Fibroblast of skin of left quadriceps (primary cell): ENCODE measurements around the gene COMMD8.
"Not testable (repeated sequence)": the region's sequence is repeated elsewhere in the genome, so short reads cannot be mapped to it uniquely, and the experiment has no call there.

ENCODE experiments used
- DNase-seq, 2 experiments: peaks; one replicate each; pipeline ENCODE4 v3.0.0-alpha.2; 2013; ENCODE audit warnings: low read depth in 2 of 2

The COMMD8 gene

DNA sequence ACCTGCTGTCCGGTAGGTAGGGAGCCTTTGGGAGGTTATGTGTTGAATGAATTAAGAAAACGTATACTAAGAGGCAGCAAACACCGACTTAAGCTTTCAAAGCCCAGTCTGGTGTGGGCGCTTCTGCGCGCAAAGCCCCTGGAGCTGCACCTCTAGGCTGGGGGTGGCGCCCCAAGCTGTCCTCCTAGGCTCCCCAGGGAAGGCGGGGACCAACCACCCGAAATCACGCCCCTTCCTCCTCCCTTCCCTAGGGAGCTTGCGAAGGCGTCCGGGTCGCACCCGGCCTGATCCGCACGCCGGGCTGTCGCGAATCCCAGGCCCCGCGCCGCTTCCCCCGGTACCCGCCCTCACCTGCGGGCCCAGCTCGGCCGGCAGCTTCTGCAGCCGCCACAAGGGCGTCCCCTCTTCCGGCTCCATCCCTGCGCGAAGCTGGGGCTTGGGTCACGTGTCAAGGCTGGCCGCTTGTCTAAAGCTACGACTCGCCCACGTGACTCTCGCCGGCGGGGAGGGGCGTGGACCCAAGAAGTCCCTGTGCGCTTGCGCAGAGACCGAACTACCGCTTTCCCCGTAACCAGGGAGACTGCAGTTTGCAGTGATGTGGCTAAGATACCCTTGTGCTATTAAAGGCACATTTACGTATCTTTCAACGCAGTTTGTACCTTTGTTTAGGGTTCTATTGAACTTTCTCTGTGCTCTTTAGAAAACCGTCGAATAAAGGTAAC lies at the start of gene COMMD8:
Gene COMMD8 (minus strand): TSS at position 468 of the 722 bp plus-strand sequence. CDS start 51 bp downstream, at position 417.
- DNase-seq, result peak; percentile 89 to 91

DNA sequence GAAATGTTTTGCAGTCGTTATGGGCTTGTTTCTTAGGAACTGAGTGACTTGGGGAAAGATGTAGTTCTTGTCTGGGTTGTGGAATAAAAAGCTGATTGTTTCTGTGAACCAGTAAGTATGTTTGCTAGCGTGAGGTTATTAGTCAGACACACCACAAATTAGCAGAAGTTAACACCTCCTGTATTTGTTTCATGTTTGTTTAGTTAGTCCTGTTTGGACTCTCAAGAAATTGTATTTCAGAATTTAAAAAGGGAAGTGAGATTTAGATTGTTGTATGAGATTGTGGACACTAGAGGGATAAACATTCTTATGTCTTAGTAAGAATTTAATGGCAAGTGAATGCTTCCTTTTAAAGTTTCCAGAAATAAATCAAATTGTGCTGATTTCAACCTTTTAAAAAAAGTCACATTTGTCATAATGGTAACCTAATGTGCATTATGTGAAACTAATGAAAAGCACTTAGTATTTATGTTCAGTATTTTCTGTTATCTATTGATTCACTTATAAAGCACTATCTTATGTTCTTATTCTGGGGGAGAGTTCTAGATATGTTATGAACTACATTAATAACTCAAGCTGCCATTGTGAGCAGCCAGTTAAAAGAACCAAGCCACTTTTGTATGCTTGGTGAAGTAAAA lies 47.1 kb upstream of the COMMD8 start:
- no peak for DNase-seq

DNA sequence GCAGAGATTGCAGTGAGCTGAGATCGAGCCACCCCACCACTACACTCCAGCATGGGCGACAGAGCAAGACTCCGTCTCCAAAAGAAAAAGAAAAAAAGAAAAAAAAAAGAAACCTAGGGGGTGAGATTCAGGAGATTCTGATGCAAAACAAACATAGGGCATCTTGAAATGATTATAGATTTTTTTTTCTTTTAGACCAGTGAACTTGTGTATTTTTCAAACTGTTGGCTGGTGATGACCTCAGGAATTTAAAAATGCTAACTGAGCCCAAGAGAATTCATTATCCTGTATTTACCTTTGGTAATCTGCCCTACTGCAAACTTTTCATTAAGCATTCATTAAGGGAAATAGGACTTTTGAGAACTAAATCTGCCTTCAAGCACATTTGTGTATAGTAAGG lies 42.2 kb upstream of the COMMD8 start:
- DNase-seq, result peak; percentile 40 to 48

DNA sequence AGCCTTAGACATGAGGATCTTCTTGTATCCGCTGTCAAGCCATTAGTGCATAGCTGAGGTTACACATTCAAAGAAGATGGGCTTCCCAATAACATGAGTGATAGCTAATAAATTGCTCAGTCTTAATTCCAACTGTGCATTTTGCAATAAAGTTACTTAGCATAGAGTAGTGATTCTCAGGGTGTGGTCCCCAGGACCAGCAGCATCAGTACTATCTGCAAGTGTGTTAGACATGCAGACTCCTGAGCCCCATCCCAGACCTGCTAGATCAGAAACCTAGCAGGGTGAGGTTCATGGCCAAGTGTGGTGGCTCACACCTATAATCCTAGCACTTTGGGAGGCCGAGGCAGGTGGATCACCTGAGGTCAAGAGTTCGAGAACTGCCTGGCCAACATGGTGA lies 41.6 kb upstream of the COMMD8 start:
- DNase-seq, result no peak

DNA sequence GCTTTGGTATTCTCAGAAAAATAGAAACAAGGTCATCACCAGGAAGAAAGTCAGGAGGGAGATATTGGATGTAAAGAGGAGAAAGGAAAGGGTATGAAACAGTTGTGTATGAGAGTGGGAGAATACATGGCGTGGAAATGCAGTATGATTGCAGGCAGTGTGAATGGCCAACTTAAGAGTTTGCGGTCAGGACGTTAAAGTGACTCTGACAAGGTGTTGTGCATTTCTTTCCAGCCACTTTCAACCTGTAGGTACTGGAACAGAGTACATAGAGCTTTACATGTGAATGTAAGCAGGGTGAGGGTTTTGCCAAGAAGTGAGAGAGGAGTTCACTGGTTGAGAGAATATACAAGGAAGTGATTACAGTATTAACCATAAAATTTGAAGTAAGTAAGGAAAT lies 37.3 kb upstream of the COMMD8 start:
- DNase-seq, result no peak

DNA sequence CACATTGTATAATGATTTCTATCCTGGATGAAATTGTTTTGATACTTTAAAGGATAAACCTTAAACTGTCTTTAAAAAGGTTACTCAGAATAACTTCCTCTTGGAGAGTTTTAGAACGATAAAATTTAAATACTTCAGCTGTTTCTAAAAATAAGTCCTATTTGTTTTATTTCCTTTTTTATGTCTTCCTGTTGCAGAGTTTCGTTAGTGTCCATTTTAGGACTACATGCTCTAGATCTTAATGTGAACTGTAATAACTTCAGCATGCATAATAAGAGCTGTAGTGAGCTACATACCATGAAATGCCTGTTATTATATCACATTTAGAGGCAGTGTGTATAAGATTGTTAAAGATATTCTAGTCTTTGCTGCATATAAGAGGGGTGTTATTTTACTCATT lies 36.2 kb upstream of the COMMD8 start:
- DNase-seq, result no peak

DNA sequence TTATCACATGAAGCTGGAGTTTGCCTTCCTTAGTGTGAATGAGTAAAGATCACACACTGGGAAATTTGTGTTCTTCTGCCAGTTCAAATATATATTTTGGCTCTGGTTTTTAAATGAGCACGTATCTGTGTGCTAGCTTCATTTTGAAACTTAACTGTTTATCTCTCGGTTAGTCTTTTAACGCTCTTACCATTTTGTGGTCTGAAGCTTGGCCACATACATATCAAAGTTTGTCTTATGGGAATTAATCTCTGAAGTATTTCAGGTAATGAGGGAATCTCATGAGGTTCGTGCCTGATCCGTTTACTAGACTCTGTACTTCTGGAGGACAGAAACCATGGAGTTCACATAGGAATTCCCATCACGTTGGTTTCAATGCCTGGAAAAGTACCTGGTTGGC lies 35.4 kb upstream of the COMMD8 start:
- no peak for DNase-seq

DNA sequence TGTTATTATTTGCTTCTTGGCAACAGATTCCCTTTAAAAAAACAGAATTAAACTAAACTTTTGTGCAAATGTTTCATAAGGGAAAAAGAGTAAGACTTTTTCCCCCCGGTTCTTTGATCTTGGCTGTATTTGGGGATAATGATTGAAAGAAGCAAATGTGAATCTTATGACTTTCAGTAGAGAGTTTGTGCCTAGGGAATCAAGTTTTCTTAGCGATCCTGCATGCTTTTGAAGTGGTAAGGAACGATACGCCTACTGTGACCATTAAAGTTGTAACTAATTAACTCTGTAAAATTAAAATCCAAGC lies 30.6 kb upstream of the COMMD8 start:
- no peak for DNase-seq

DNA sequence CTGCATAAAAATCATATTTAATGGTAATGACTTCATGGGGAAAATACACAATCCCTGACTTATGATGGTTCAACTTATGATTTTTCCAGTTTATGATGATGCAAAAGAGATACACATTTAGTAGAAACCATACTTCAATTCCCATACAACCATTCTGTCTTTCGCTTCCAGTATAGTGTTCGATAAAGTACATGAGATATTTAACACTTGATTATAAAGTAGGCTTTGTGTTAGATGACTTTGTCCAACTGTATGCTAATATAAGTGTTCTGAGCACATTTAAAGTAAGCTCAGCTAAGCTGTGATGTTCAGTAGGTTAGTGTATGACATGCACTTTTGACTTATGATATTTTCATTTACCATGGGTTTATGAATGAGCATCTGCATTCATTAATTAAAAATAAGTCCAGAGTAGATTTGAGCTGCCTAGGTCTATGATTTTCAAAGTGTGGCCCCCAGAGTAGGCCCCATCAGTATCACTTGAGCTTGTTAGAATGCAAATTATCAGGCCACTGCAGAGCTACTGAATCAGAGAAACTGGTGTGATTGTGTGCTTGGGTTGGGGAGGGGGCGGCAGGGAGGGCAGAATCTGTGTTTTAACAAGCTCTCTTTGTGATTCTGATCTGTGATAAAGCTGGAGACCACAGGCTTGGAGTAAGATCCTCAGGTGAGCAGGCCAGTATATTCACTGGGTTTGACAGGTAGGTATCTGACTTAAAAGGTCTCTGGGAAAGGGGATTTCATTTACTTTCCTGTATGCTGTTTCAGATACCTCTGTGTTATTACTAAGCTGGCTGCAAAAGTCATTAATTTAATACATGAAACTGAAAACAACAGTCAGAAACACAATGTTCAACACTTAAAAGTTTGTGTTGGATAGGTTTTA lies 30.0 kb upstream of the COMMD8 start:
- no peak for DNase-seq

DNA sequence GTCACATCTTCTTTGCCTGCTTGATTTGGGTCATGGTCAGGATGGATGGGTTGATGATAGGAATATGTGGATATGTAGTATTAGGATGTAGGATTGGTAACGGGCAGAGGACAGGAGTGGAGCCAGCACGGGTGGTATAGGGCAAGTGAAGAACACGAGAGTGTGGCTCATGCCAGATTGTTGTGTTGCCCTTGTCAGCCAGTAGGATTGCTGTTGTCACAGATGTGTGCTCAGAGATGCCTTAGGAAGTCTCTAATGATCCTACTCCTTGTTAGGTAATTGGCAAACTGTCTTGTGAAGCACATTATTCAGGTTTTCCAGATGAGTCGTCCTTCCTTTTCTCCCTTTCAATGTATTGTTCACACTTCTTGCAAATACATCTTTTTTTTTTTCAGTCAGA lies 27.0 kb upstream of the COMMD8 start:
- no peak for DNase-seq

DNA sequence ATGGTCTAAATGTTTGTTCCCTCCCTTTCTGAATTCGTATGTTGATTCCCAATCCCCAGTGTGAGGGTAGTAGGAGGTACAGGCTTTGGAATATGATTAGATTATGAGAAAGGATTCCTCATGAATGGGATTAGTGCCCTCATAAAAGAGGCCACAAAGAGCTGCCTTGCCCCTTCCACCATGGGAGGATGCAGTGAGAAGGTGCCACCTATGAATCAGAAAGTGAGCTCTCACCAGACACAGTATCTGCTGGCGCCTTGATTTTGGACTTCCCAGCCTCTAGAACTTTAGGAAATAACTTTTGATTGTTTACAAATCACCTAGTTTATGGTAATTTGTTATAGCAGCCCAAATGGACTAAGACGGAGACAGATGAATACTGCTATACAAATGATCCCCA lies 25.2 kb upstream of the COMMD8 start:
- no peak for DNase-seq

DNA sequence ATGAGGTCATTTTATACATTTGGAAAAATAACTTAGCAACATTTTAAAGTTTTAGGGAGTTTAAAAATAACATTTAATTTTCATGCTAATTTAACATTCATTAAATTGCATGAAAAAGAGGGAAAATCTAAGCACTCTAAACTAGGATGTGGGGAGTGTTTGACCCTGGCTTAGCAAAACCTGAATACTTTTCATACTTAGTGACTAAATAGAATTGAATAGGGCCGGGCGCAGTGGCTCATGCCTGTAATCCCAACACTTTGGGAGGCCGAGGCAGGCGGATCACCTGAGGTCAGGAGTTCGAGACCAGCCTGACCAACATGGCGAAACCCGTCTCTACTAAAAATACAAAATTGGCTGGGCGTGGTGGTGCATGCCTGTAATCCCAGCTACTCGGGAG lies 23.2 kb upstream of the COMMD8 start:
- not testable (repeated sequence) for DNase-seq

DNA sequence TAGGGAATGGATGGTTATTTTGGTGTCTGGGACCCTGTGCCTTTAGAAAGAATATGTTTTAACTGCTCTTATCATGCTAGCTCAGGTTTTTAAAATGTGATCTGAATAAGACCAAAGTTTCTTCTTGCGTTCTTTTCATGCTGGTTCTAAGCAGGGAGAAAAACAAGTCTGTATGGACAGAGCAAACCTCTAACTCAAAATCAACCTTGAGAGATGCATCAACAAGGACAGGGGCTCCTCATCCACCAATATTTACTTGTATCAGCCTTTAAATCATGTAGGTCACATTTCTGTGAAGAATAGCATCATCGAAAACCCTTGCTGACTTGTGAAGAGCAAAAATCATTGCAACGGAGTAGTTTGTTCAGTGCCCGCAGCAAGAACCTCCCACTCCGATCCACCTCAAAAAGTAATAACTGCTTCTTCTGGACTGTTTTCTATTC lies 22.8 kb upstream of the COMMD8 start:
- no peak for DNase-seq

DNA sequence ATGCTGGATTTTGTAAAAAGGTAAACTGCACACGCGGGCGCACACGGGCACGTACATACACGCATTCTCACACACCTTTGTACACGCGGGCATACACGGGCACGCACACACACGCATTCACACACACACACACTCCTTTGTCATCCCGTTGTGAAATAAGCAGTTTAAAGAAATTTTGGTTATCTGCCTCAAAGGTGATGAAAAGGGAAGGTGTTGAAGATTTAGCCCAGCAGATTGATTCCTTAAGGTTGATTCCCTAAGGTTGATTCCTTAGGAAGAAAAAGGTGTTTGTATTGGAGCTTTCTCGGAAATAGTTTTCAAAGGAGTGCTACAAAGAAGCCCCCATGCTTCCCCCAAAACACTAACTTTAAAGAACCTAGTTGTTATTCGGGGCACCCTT lies 22.3 kb upstream of the COMMD8 start:
- DNase-seq, result no peak

DNA sequence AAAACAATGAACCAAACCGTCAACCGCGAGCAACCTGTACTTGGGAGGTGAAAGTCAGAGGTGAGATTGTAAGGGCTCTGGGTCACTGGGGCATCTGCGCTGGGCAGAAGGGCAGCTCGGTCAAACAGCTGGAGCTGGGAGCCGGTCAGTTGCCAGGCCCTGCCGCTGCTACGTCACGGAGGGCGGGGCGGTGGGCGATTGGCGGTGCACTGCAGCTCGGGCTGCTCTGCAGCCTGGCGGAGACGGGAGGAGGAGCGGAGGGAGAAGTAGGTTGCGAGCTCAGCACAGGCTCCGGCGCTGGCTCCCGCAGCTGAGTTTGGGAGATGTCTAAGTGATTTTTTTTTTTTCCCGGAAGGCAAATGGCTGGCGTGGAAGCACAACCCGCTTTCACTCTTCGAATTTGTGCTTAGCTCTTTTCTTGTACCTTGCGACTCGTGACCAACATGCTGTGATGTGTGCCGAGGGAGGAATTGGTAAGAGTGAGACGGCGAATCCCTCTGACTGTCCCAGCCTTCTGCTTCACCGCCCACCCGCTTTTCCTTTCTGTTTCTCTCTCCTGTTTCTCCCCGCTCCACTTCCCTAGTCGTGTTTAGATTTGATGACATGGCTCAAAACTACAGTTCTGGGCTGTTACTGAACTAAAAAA lies 21.7 kb upstream of the COMMD8 start, which contains the start of gene ATP10D:
Gene ATP10D (plus strand): TSS at position 229 of the 646 bp plus-strand sequence. CDS start 27,266 bp downstream, outside the sequence.
- DNase-seq, result peak; percentile 75 to 79

DNA sequence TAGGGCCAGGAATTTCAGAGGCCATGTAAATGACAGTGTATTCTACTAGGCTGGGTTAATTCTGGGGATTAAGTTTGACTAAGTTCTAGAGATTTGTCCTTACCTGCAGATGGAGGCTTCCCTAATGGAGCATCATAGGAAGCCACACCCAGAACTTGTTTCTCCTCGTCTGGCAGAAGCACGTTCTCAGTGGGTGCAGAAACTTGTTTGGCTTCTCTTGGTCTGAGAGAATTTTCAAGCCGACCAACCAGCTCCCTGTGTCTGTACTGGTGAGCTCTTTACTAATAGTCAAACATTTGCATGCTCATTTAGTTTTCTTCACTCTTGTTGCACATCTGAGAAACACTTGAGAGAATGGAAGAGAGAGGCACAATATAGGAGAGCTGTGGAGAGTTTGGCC lies 20.7 kb upstream of the COMMD8 start:
- no peak for DNase-seq

DNA sequence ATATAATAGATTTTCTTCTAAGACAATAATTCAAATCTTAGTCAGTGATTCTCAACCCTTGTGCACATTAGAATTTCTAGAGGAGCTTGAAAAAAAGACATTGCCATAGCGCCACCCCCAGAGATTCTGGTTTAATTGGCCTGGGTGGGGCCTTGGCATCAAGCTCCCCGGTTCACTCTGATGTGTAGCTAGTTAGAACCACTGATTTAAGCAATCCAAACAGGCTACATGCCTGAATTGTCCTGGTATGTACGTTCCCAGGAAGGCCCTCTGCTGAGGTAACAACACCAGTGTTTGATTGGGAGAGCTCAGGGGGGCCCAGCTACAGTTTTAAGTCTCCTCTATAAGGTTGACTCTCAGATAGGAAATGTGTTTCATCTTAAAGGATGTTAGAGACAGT lies 20.2 kb upstream of the COMMD8 start:
- DNase-seq, result no peak

DNA sequence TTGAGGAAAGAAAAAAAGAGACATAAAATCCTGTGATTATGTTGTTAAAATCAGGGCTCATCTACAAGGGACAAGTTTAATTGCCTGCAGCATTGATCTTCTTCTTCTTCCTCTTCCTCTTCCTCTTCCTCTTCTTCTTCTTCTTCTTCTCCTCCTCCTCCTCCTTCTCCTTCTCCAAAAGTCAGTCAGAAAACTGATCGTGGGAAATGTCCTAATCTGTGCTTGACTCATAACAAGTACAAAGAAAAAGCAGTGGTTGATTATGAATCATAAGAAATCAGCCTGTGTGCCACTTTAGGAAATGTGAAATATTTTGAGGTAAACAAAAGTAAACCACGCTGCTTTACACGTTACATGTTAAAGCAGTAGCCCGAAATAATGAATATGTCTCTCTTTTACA lies 18.8 kb upstream of the COMMD8 start:
- DNase-seq, result no peak

DNA sequence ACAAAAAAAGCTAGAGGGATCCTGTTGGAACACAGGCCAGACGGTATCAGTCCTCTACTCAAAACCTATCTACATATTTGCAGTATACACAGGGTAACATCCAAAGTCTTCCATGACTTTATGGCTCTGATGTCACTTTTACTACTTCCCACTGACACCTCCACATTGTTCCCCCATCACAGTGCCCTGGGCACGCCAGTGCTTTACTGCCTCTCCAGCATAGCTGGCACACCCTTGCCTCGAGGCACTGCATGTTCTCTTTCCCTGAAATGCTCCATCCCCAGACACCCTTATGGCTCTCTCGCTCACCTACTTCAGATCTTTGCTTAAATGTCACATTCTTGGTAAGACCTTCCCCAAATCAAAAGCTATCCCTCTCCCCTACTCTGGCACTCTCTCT lies 15.3 kb upstream of the COMMD8 start:
- no peak for DNase-seq

DNA sequence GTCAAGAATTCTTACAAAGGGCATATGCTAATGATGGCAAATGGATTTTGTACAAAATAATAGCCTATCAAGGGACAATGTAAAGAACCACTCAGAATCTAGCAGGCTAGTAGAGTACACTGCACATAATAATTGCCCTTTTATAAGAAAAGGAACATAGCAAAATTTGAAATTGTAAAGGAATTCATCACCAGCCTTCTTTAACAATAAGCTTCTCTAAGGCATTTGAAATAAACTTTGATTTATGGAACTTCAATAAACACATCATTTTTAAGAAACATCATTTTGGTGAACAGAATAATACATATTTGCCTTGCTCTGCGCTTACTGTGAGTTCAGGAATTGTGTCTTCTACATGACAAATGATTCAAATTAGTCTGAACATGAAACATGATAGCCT lies 11.9 kb upstream of the COMMD8 start:
- no peak for DNase-seq

DNA sequence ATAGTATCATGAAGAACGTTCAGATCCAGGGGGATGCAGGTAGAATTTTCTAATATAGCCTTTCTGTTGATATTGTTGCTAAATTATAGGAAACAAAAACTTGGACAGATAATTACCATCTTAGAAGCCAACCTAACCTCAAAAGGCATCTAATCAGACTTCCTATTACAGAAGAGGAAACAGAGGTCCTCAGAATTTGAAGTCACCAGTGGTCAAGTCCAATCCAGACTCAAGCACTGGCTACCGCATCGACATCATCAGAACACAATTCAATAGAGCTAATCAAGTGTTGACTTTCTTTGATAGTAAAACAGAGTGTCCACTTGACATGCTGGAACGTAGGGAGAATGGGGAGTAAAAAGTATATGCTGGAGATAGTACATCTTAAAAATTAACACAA lies 11.3 kb upstream of the COMMD8 start:
- DNase-seq, result no peak

DNA sequence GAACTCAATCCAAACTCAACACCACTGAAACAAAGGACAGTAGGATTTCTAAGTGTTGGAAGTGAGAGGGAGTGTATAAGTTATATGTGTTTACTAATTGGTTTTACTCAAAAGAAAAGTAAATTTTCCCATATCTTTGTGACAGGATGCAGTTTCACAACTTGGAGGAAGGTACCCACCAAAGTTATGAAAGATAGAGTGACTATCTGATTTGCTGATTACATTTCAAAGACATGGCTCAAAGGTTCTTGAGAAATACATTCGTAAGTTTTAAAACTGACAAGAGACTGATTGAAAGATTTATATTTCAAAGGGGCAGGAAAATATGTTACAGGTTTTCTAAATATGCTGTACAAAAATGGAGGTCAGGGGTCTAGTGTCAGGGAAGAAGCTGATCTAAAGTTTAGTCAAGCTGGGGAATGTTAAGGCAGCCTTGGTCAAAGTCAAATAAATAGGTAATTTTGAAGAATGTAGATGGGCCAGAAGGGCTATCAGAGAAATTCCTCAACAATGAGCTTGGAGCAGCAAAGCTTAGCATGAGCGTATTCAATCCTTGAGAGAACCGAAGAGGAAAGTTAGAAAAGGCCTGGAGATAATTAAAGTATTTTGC lies 9.7 kb upstream of the COMMD8 start:
- no peak for DNase-seq
